Activated CD4-positive, alpha-beta T cell treated with anti-CD3 and anti-CD28 coated beads for 36 hours (primary cell): ENCODE results near the gene CEMIP2. TPM values are rescaled to one million over a fixed set of nuclear protein-coding genes. Genes with fewer than 3 reads are reported as not detected.

Source experiments
- ATAC-seq: fragments of 200-7000 bp; cut with Tn5 transposase; one replicate; pipeline ENCODE4 v1.10.0; 2021; ENCODE audit warnings: mild to moderate bottlenecking, moderate library complexity
- CTCF ChIA-PET: fragments of 350-600 bp; sonication (Branson Sonifier 250); formaldehyde crosslinking; loops from one replicate; lab custom pipeline; 2021; ENCODE audit warnings: antibody characterized with exemption; lab: Charles Lee
- POLR2A ChIA-PET: fragments of 350-600 bp; sonication (Branson Sonifier 250); formaldehyde crosslinking; loops from one replicate; lab custom pipeline; 2021; ENCODE audit warnings: antibody characterized with exemption, inconsistent platforms; lab: Charles Lee
- DNase-seq: peaks from one replicate; pipeline ENCODE4 v3.0.0-alpha.2; 2020
- H3K27ac Mint-ChIP-seq: one replicate; pipeline ENCODE4 v1.8.0; 2021; ENCODE audit warnings: mixed read lengths
- H3K27me3 Mint-ChIP-seq: one replicate; pipeline ENCODE4 v1.8.0; 2021; ENCODE audit warnings: mixed read lengths
- H3K36me3 Mint-ChIP-seq: one replicate; pipeline ENCODE4 v1.8.0; 2021; ENCODE audit warnings: low read depth, mixed read lengths
- H3K4me1 Mint-ChIP-seq: one replicate; pipeline ENCODE4 v1.8.0; 2021; ENCODE audit warnings: mixed read lengths
- H3K4me3 Mint-ChIP-seq: one replicate; pipeline ENCODE4 v1.8.0; 2021; ENCODE audit warnings: mild to moderate bottlenecking, moderate library complexity, mixed read lengths
- H3K9me3 Mint-ChIP-seq: one replicate; pipeline ENCODE4 v1.8.0; 2021; ENCODE audit warnings: low read depth, mixed read lengths
- intact Hi-C, 2 experiments: fragments of 100-400 bp; cut with DNase I in 1 of 2; cut with micrococcal nuclease in 1 of 2; formaldehyde crosslinking; loops; one replicate each; pipeline versions ENCODE4 v1.14.2 to v1.15.1; 2022 to 2024; cut with DNase I, micrococcal nuclease
- total RNA-seq, 2 experiments: library from RNA; stranded (reverse); gene quantifications; one replicate each; pipeline ENCODE4 v1.2.3, GENCODE V29; 2021

CEMIP2 gene
- total RNA-seq, 2 experiments from 2014 or later = 34.1 to 41.0 TPM

DNA sequence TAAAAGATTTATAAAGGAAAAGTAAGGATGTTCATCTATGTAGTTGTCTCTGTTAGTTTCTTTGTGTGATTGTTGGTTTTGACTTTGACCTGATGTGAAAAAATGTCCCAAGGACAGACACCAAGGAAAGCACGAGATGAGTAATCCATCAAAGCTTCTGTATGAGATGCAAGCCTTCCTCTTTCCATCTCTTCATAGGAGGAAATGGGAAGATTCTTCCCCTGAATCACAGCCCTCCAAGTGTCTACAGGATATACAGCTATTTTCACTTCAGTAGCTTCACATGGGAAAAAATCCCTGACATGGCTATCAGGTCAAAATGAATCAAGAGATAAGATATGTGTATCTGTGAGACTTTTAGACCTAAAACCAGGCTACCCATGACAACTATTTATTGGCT lies 29.0 kb upstream of the CEMIP2 start:
- no peak for ATAC-seq
- no peaks in the 10 kb centered on the region for H3K27me3 Mint-ChIP-seq
- no peaks in the 10 kb centered on the region for H3K36me3 Mint-ChIP-seq
- no peak overlapping the region for H3K4me3 Mint-ChIP-seq
- CTCF ChIA-PET = interaction anchor here (0.7 to 2.1 kb wide), 3 partner anchors 10 to 222 kb away, joined by 4 to 17 read pairs (median 4); no protein-coding TSS in a partner anchor
- peaks cover 47% of the 10 kb centered on the region for H3K4me1 Mint-ChIP-seq
- H3K27ac Mint-ChIP-seq = peak overlapping the region; percentile 55
- POLR2A ChIA-PET = interaction anchor here (1.0 kb wide), 1 partner anchor 31 kb away, joined by 4 read pairs; no protein-coding TSS in a partner anchor
- intact Hi-C loops = no loop called here
- H3K9me3 Mint-ChIP-seq = peaks cover 2% of the 10 kb centered on the region
- DNase-seq = no peak

DNA sequence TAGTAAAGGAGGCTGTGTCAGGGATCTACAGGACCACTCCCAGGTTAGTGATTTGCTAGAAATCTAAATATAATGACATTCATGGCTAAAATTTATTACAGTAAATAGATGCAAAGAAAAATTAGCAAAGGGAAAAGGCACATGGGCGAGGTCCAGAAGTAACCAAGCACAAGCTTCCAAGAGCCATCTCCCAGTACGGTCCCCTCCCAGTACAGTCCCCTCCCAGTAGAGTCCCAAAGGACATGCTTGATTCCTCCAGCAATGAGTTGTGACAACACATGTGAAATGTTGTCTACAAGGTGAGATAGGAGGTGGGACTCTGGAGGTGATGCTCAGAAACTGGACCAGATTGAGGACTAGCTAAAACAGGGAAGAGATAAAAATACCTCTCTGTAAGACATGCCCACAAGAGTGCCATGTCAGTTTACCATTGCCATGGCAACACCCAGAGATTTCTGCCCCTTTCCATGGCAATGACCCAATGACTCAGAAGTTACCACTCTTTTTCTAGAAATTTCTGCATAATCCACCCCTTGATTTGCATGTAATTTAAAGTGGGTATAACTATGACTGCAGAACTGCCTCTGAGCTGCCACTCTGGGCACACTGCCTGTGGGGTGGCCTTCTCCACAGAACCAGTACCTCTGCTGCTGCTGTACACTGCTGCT lies 27.9 kb upstream of the CEMIP2 start:
- intact Hi-C loops = no loop called here
- ATAC-seq = peak; percentile 55
- Mint-ChIP-seq H3K36me3 (no peaks in the 10 kb centered on the region), H3K27me3 (no peaks in the 10 kb centered on the region), H3K4me3 (no peak overlapping the region), H3K27ac (peak overlapping the region; percentile 37), H3K9me3 (peaks cover 2% of the 10 kb centered on the region), H3K4me1 (peaks cover 55% of the 10 kb centered on the region)
- ChIA-PET CTCF (interaction anchor here (0.7 to 1.5 kb wide), 2 partner anchors 8 to 13 kb away, joined by 3 to 7 read pairs; no protein-coding TSS in a partner anchor), POLR2A (interaction anchor here (1.0 kb wide), 1 partner anchor 30 kb away, joined by 4 read pairs; no protein-coding TSS in a partner anchor)
- peak; percentile 54 for DNase-seq

DNA sequence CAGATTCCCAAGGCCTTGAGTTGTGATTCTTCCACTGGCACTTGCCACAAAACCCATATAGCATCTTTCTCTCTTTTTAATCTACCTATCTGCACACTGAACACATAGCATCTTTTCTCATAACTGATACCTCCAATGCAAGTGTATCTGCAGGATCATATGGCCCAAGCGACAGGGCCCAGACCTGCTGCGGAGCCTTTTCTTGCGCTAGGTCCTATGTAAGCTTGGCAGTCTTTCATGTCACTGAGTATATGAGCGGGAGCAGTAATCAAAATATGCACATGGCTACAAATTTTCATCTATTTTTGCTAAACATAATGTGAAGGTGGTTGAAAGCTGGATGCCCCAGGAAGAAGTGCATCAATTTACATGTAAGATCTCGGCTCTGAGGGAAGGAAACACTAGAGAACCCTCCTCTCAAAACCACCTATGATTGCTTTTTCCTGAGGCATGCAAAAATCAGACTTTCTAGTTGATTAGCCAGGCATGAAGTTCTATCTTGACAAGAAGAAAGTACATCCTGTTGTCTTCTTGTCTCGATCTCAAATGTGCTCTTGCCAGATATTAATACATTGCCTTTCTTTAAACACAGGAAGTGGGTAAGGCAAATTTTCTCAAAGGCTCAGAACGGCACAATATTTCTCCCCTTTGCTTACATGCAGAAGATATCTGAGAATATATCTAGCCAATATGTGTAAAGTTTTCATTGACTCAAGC lies 26.9 kb upstream of the CEMIP2 start:
- ChIA-PET CTCF (interaction anchor here (0.5 to 1.5 kb wide), 6 partner anchors 9 to 375 kb away, joined by 3 to 7 read pairs (median 3); no protein-coding TSS in a partner anchor), POLR2A (no interaction called here)
- peak; percentile 20 for DNase-seq
- Mint-ChIP-seq H3K27me3 (no peaks in the 10 kb centered on the region), H3K4me3 (peak overlapping the region; percentile 34), H3K36me3 (no peaks in the 10 kb centered on the region), H3K9me3 (peaks cover 2% of the 10 kb centered on the region), H3K4me1 (peaks cover 60% of the 10 kb centered on the region), H3K27ac (peak overlapping the region; percentile 84)
- intact Hi-C loops = loop anchor here (1.0 kb wide), 1 partner anchor 12 kb away; no protein-coding TSS in a partner anchor
- ATAC-seq = peak; percentile 68

DNA sequence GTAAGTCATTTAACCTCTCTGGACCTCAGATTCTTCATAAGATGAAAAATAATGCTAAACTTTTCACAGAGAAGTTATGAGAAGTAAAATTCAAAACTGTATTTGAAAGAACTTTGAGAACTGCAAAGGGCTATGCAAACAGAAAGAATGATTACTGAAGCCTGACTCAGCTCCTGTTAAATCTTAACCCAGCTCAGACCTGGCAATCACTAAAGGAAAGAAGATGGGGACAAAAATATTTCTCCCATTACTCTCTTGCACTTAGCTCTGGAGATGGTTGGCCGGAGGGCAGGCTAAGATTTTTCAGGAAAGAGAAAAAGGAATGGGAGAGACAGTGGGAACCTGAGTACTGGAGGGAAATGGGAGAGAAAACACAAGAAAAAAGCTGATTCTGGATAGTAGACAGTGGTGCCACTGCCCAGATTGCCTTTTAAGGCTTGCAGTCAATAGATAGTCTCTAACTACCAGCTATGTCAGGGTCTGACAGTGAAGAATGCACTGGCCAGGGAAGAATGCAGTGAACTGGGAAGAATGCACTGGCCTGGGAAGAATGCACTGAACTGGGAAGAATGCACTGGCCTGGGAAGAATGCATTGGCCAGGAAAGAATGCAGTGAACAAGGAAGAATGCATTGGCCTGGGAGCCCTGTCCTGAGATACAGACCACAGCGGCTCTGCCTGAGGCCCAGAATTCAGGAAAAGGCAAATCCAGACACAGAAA lies 25.2 kb upstream of the CEMIP2 start:
- ATAC-seq (peak; percentile 28), DNase-seq (no peak)
- H3K27ac Mint-ChIP-seq = peak overlapping the region; percentile 53
- CTCF ChIA-PET = interaction anchor here (0.7 to 4.3 kb wide), 7 partner anchors 10 to 231 kb away, joined by 3 to 25 read pairs (median 3); no protein-coding TSS in a partner anchor
- POLR2A ChIA-PET = interaction anchor here (0.6 to 0.7 kb wide), 2 partner anchors 117 to 221 kb away, joined by 3 to 4 read pairs; no protein-coding TSS in a partner anchor
- intact Hi-C loops = no loop called here
- H3K36me3 Mint-ChIP-seq = no peaks in the 10 kb centered on the region
- peaks cover 2% of the 10 kb centered on the region for H3K9me3 Mint-ChIP-seq
- H3K27me3 Mint-ChIP-seq = no peaks in the 10 kb centered on the region
- no peak overlapping the region for H3K4me3 Mint-ChIP-seq
- peaks cover 61% of the 10 kb centered on the region for H3K4me1 Mint-ChIP-seq

DNA sequence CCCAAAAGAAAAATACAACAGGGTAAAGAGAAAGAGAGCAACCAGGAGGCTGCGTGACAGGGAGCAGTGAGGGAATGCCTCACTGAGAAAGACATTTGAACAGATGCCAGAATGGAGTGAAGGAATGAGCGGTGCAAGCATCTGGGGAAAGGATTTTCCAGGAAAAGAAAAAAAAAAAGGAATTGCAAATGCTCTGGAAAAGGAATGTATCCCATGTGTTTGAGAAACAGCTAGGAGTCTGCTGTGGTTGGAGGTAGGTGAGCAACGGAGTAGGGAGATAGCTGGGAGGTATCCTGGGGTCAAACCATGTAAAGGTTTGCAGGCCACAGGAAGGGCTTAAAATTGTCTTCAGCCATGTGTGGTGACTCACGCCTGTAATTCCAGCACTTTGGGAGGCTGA lies 23.6 kb upstream of the CEMIP2 start:
- peaks cover 2% of the 10 kb centered on the region for H3K9me3 Mint-ChIP-seq
- ChIA-PET POLR2A (no interaction called here), CTCF (interaction anchor here (0.6 to 4.3 kb wide), 6 partner anchors 15 to 226 kb away, joined by 3 to 25 read pairs (median 3); no protein-coding TSS in a partner anchor)
- peaks cover 55% of the 10 kb centered on the region for H3K4me1 Mint-ChIP-seq
- no peak for ATAC-seq
- H3K4me3 Mint-ChIP-seq = no peak overlapping the region
- no peaks in the 10 kb centered on the region for H3K36me3 Mint-ChIP-seq
- H3K27ac Mint-ChIP-seq = peak overlapping the region; percentile 65
- no peaks in the 10 kb centered on the region for H3K27me3 Mint-ChIP-seq
- DNase-seq = no peak
- intact Hi-C loops = no loop called here

DNA sequence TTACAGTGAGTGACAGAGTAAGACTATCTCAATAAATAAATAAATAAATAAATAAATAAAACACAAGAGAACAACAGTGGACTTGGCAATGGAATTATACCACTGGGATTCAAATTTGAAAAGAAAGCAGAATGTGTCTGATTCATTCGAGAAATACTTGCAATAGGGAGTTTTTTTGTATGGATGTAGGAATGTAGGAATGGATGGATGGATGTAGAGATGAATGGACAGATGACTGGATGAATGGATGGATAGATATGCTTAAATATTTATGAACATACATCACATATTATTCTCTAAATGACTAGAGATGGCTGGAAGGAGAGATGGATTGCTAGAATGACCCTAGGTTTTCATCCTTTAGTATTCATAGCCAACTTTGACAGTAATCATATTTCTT lies 22.0 kb upstream of the CEMIP2 start:
- no peaks in the 10 kb centered on the region for H3K9me3 Mint-ChIP-seq

DNA sequence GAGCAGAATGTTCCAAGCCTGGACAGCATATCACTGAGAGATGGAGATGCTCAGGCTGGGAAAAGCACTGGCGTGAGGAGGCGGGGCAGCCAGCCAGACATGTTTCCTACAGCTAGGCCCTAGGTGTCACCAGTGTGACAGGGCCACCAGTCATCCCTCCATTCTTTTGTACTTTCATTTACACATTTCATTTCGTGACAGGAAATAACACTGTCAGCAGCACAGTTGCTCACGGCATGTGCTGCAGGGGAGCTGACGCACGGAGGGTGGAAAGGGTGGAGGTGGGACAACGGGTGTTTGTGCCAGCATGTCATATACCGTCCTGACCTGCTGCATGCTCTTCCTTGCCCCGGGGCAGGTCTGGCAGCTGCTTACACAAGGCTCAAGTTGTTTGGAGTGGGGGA lies 14.8 kb upstream of the CEMIP2 start:
- H3K27ac Mint-ChIP-seq = peak overlapping the region; percentile 98
- DNase-seq (peak; percentile 93), ATAC-seq (peak; percentile 97)
- CTCF ChIA-PET = interaction anchor here (0.5 to 2.1 kb wide), 11 partner anchors 11 to 242 kb away, joined by 3 to 14 read pairs (median 3); no protein-coding TSS in a partner anchor
- POLR2A ChIA-PET = interaction anchor here (1.3 to 3.5 kb wide), 2 partner anchors 14 to 17 kb away, joined by 11 to 16 read pairs; partner anchors contain the start of gene CEMIP2
- H3K9me3 Mint-ChIP-seq = peaks cover 2% of the 10 kb centered on the region
- intact Hi-C loops = loop anchor here (1.0 to 10.0 kb wide), 13 partner anchors 12 to 1378 kb away; partner anchors contain the start of genes ABHD17B (in 2 of the 2), C9orf85 (in 2 of the 2), CEMIP2 (in 1 of the 2) and KLF9 (in 1 of the 2)
- H3K27me3 Mint-ChIP-seq = no peaks in the 10 kb centered on the region
- H3K4me3 Mint-ChIP-seq = peak overlapping the region; percentile 68
- H3K36me3 Mint-ChIP-seq = peaks cover 6% of the 10 kb centered on the region
- peaks cover 48% of the 10 kb centered on the region for H3K4me1 Mint-ChIP-seq

More for the DNA sequence above, 22.0 kb upstream of the CEMIP2 start:
- Mint-ChIP-seq H3K27ac (no peak overlapping the region), H3K27me3 (no peaks in the 10 kb centered on the region), H3K4me3 (no peak overlapping the region), H3K4me1 (peaks cover 44% of the 10 kb centered on the region), H3K36me3 (no peaks in the 10 kb centered on the region)
- DNase-seq (no peak), ATAC-seq (no peak)
- ChIA-PET POLR2A (no interaction called here), CTCF (interaction anchor here (0.6 to 4.3 kb wide), 3 partner anchors 18 to 284 kb away, joined by 3 to 25 read pairs (median 4); no protein-coding TSS in a partner anchor)
- intact Hi-C loops = no loop called here

DNA sequence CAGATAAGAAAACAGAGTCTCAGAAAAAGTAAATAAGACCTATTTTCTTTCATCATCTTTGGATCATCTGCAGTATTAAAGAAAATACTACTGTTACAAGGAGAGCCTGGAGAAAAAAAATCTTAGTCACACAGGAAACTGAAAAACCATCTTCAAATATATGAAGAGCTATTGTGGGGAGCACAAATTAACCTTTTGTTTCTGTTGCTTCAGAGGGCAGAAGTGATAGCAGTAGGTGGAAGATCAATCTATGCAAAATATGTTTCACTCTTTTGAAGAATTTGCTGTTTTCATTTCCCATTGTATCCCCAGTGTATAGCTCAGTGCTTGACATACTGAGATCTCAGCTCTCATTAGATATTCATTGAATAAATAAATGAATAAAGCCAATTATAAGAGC lies 13.1 kb upstream of the CEMIP2 start:
- DNase-seq (no peak), ATAC-seq (peak; percentile 31)
- H3K9me3 Mint-ChIP-seq = peaks cover 2% of the 10 kb centered on the region
- H3K36me3 Mint-ChIP-seq = peaks cover 6% of the 10 kb centered on the region
- ChIA-PET POLR2A (interaction anchor here (0.8 to 3.5 kb wide), 3 partner anchors 13 to 17 kb away, joined by 4 to 16 read pairs (median 8); partner anchors contain the start of gene CEMIP2), CTCF (interaction anchor here (0.6 to 1.9 kb wide), 7 partner anchors 11 to 43 kb away, joined by 3 to 6 read pairs (median 4); no protein-coding TSS in a partner anchor)
- peak overlapping the region; percentile 20 for H3K4me3 Mint-ChIP-seq
- H3K27me3 Mint-ChIP-seq = no peaks in the 10 kb centered on the region
- peaks cover 46% of the 10 kb centered on the region for H3K4me1 Mint-ChIP-seq
- H3K27ac Mint-ChIP-seq = peak overlapping the region; percentile 98
- intact Hi-C loops = loop anchor here (5.0 to 10.0 kb wide), 7 partner anchors 73 to 1377 kb away; partner anchors contain the start of genes KLF9 (in 1 of the 2) and ZFAND5 (in 1 of the 2)

DNA sequence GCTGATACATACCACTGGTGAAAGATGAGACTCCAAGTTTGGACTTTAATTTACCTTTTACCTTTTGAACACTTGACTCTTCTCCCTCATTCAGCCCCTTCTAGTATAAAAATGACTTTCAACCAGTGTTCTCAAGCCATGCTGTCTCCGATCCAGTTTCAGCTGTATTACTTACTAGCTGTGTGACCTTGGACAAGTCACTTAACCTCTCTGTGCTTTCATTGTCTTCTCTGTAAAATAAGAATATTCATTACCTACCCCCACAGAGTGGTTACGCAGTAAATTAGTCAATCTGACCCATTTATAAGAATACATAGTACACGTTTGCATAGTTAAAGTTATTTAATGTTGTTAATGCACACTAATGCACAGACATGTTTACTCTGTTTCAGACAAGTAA lies 12.6 kb upstream of the CEMIP2 start:
- intact Hi-C loops = loop anchor here (5.0 to 10.0 kb wide), 7 partner anchors 74 to 1376 kb away; partner anchors contain the start of genes KLF9 (in 1 of the 2) and ZFAND5 (in 1 of the 2)
- no peak for ATAC-seq
- DNase-seq = no peak
- POLR2A ChIA-PET = interaction anchor here (0.8 to 3.5 kb wide), 3 partner anchors 12 to 16 kb away, joined by 4 to 16 read pairs (median 8); partner anchors contain the start of gene CEMIP2
- H3K27ac Mint-ChIP-seq = peak overlapping the region; percentile 98
- peaks cover 6% of the 10 kb centered on the region for H3K36me3 Mint-ChIP-seq
- H3K27me3 Mint-ChIP-seq = no peaks in the 10 kb centered on the region
- H3K4me3 Mint-ChIP-seq = peak overlapping the region; percentile 20
- H3K9me3 Mint-ChIP-seq = peaks cover 2% of the 10 kb centered on the region
- CTCF ChIA-PET = interaction anchor here (0.6 to 1.4 kb wide), 6 partner anchors 12 to 43 kb away, joined by 3 to 6 read pairs (median 4); no protein-coding TSS in a partner anchor
- H3K4me1 Mint-ChIP-seq = peaks cover 46% of the 10 kb centered on the region

DNA sequence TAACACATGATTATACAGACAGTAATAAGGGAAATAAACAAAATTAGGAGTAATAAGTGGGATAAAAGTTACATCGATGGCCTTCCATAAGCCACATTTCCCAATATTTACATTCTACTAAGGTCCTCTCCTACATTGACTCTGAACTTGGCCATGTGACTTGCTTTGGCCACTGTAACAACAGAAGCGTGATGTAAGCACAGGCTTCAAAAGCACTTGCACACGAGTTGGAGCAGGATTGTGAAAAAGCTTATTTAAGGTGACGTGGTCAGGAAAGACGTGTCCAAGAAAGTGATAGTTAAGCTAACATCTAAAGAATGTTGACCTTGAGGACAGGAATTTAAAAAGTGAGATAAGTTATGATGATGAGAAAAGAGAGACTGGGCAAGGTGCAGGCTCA lies 9.8 kb upstream of the CEMIP2 start:
- ATAC-seq (no peak), DNase-seq (no peak)
- Mint-ChIP-seq H3K4me3 (no peak overlapping the region), H3K9me3 (no peaks in the 10 kb centered on the region), H3K27ac (no peak overlapping the region), H3K4me1 (peaks cover 32% of the 10 kb centered on the region), H3K36me3 (no peaks in the 10 kb centered on the region), H3K27me3 (no peaks in the 10 kb centered on the region)
- intact Hi-C loops = no loop called here
- POLR2A ChIA-PET = interaction anchor here (1.1 kb wide), 1 partner anchor 11 kb away, joined by 3 read pairs; no protein-coding TSS in a partner anchor
- CTCF ChIA-PET = interaction anchor here (0.8 to 1.8 kb wide), 9 partner anchors 8 to 112 kb away, joined by 3 to 9 read pairs (median 4); partner anchors contain the start of gene CEMIP2
